GM23338 (cell line): ENCODE measurements around the gene HTT-AS. TPM values are rescaled to one million over a fixed set of nuclear protein-coding genes. Genes with fewer than 3 reads are reported as not detected.

ENCODE experiments used
- ATAC-seq: fragments of 200-7000 bp; cut with Tn5 transposase; 3 replicates; pipeline ENCODE4 v1.9.1; 2020
- DNase-seq: peaks from one replicate; pipeline ENCODE4 v3.0.0-alpha.2; 2015; ENCODE audit warnings: low spot score
- H2AFZ ChIP-seq: fragments of 200-600 bp; sonication (generic); 2 replicates; pipeline ENCODE4 v1.8.0; 2016; ENCODE audit warnings: antibody characterized with exemption, mild to moderate bottlenecking, moderate library complexity
- H3F3A ChIP-seq: fragments of 200-600 bp; sonication (generic); replicated peaks from 2 replicates; pipeline ENCODE4 v1.8.0; 2017; ENCODE audit warnings: antibody characterized with exemption, mixed run types, low read depth
- H3K27ac ChIP-seq: fragments of 200-600 bp; sonication (generic); 2 replicates; pipeline ENCODE4 v1.6.1; 2016; ENCODE audit warnings: low read depth
- H3K27me3 ChIP-seq: fragments of 200-600 bp; sonication (generic); 2 replicates; pipeline ENCODE4 v1.8.0; 2016; ENCODE audit warnings: mild to moderate bottlenecking, mixed run types, moderate library complexity; ENCODE audit not compliant: insufficient read depth
- H3K36me3 ChIP-seq: fragments of 200-600 bp; sonication (generic); 2 replicates; pipeline ENCODE4 v1.8.0; 2016; ENCODE audit warnings: mild to moderate bottlenecking; ENCODE audit not compliant: insufficient read depth
- H3K4me1 ChIP-seq: fragments of 200-600 bp; sonication (generic); 2 replicates; pipeline ENCODE4 v1.8.0; 2016; ENCODE audit warnings: mild to moderate bottlenecking, moderate library complexity; ENCODE audit not compliant: insufficient read depth
- H3K4me2 ChIP-seq: fragments of 200-600 bp; sonication (generic); 2 replicates; pipeline ENCODE4 v1.7.1; 2017; ENCODE audit warnings: mixed run types
- H3K4me3 ChIP-seq: fragments of 200-600 bp; sonication (generic); 2 replicates; pipeline ENCODE4 v1.6.1; 2016; ENCODE audit warnings: mixed run types
- H3K79me2 ChIP-seq: fragments of 200-600 bp; sonication (generic); replicated peaks from 2 replicates; pipeline ENCODE4 v1.8.0; 2017; ENCODE audit warnings: mild to moderate bottlenecking; ENCODE audit not compliant: insufficient read depth
- H3K9me2 ChIP-seq: fragments of 200-600 bp; sonication (generic); 2 replicates; pipeline ENCODE4 v1.8.0; 2017; ENCODE audit not compliant: insufficient read depth
- H4K20me1 ChIP-seq: fragments of 200-600 bp; sonication (generic); replicated peaks from 2 replicates; pipeline ENCODE4 v1.8.0; 2017; ENCODE audit warnings: mild to moderate bottlenecking; ENCODE audit not compliant: insufficient read depth
- H3K27ac Mint-ChIP-seq: 2 replicates; pipeline ENCODE4 v1.8.0; 2020; ENCODE audit warnings: inconsistent platforms, mild to moderate bottlenecking, moderate library complexity, mixed read lengths
- H3K27me3 Mint-ChIP-seq: 3 replicates; pipeline ENCODE4 v1.8.0; 2022; ENCODE audit warnings: low read depth, mild to moderate bottlenecking, moderate library complexity, mixed read lengths, inconsistent platforms; ENCODE audit not compliant: insufficient read depth, poor library complexity
- H3K36me3 Mint-ChIP-seq: 3 replicates; pipeline ENCODE4 v1.8.0; 2021; ENCODE audit warnings: low read depth, mild to moderate bottlenecking, inconsistent platforms, moderate library complexity, mixed read lengths
- H3K4me1 Mint-ChIP-seq: 3 replicates; pipeline ENCODE4 v1.8.0; 2020; ENCODE audit warnings: mild to moderate bottlenecking, inconsistent platforms, mixed read lengths
- H3K4me3 Mint-ChIP-seq: 3 replicates; pipeline ENCODE4 v1.8.0; 2021; ENCODE audit warnings: moderate library complexity, mild to moderate bottlenecking, inconsistent platforms, mixed read lengths
- H3K9me3 Mint-ChIP-seq: 3 replicates; pipeline ENCODE4 v1.8.0; 2020; ENCODE audit warnings: moderate library complexity, mild to moderate bottlenecking, inconsistent platforms, mixed read lengths
- CREB1 ChIP-seq: fragments of 250-450 bp; sonication (Bioruptor Pico); IDR thresholded peaks from 2 replicates; pipeline ENCODE4 v1.5.0; 2020; ENCODE audit warnings: low read depth, mild to moderate bottlenecking, moderate library complexity
- CTCF ChIP-seq, 2 experiments: fragments of 200-600 bp in 1 of 2; sonication (generic) in 1 of 2; conservative IDR thresholded peaks; 2 replicates each; pipeline versions ENCODE4 v1.5.1 to v1.6.1; 2016 to 2017; ENCODE audit warnings: antibody characterized with exemption in 2 of 2, low read depth in 2 of 2, mild to moderate bottlenecking in 2 of 2, moderate library complexity in 1 of 2
- ETS1 ChIP-seq: IDR thresholded peaks from 2 replicates; pipeline ENCODE4 v1.6.1; 2016; ENCODE audit warnings: antibody characterized with exemption
- EZH2 ChIP-seq: fragments of 200-600 bp; sonication (generic); IDR thresholded peaks from one replicate; pipeline ENCODE4 v1.8.0; 2017; ENCODE audit warnings: antibody characterized with exemption, mild to moderate bottlenecking, low read depth; ENCODE audit not compliant: unreplicated experiment
- EZH2phosphoT487 ChIP-seq: fragments of 200-600 bp; sonication (generic); IDR thresholded peaks from one replicate; pipeline ENCODE4 v1.8.1; 2018; ENCODE audit warnings: antibody characterized with exemption; ENCODE audit not compliant: unreplicated experiment
- JUNB ChIP-seq: IDR thresholded peaks from one replicate; pipeline ENCODE4 v1.6.1; 2016; ENCODE audit warnings: antibody characterized with exemption; ENCODE audit not compliant: unreplicated experiment
- NANOG ChIP-seq: IDR thresholded peaks from 2 replicates; pipeline ENCODE4 v1.6.1; 2016; ENCODE audit warnings: antibody characterized with exemption, borderline replicate concordance
- POLR2AphosphoS5 ChIP-seq: IDR thresholded peaks from 2 replicates; pipeline ENCODE4 v1.6.1; 2016; ENCODE audit warnings: antibody characterized with exemption, low read depth
- STAT1 ChIP-seq: IDR thresholded peaks from one replicate; pipeline ENCODE4 v1.6.1; 2016; ENCODE audit warnings: antibody characterized with exemption; ENCODE audit not compliant: unreplicated experiment
- ZNF114 ChIP-seq: fragments of 250-450 bp; sonication (Bioruptor Pico); IDR thresholded peaks from 2 replicates; pipeline ENCODE4 v1.5.0; 2020; ENCODE audit warnings: mild to moderate bottlenecking, moderate library complexity
- polyA plus RNA-seq: library from polyadenylated mRNA; unstranded; fragments of >200 nt; fragmentation: Nextera tagmentation; extraction: Ambion mirVana; gene quantifications from 2 replicates; pipeline ENCODE4 v1.2.1, GENCODE V29; 2016
- total RNA-seq: library from RNA; depleted of rRNA; stranded (reverse); fragments of >200 nt; shearing (Covaris generic); gene quantifications from 2 replicates; pipeline ENCODE4 v1.2.3, GENCODE V29; 2014

HTT-AS gene
- total and polyA plus RNA-seq, 2 experiments from 2014 or later, result not detected

DNA sequence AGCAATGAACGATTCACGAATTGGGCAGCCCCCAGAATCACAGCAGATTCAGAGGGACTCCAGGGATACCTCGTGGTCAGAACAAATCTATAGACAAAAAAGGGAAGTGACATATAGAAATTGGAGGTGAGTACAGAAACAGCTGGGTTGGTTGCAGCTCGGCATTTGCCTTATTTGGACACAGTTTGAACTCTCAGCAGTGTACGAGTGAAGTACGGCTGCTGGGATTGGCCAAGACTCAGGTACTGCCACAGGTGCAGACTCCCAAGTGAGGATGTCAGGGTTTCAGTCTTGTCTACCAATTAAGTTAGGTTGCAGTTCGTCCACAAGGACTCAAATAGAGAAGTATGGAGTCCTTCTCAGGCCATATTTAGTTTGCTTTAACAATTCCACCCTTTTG is 28.2 kb downstream of the HTT-AS start (continued):
- TF ChIP-seq NANOG (no peak), POLR2AphosphoS5 (no peak), ZNF114 (no peak), CREB1 (CRISPR knock-in tag) (no peak), JUNB (no peak)

- Mint-ChIP-seq H3K27me3 (peaks cover 5% of the 10 kb centered on the region), H3K27ac (no peak overlapping the region), H3K4me3 (no peak overlapping the region), H3K36me3 (no peaks in the 10 kb centered on the region), H3K9me3 (no peaks in the 10 kb centered on the region), H3K4me1 (peaks cover 21% of the 10 kb centered on the region)
- H3K9me2 ChIP-seq, result no peaks in the 10 kb centered on the region
- H3K4me2 ChIP-seq, result no peak overlapping the region
- no peaks in the 10 kb centered on the region; the same call in 1 of the 2 replicates for H4K20me1 ChIP-seq
- DNase-seq (no peak), ATAC-seq (no peak)
- H3K36me3 ChIP-seq, result no peaks in the 10 kb centered on the region
- H3K79me2 ChIP-seq, result no peaks in the 10 kb centered on the region
- H3K4me3 ChIP-seq, result no peak overlapping the region
- H3K27me3 ChIP-seq, result no peaks in the 10 kb centered on the region
- no peaks in the 10 kb centered on the region for H3F3A ChIP-seq
- TF ChIP-seq NANOG (no peak), ETS1 (no peak), EZH2 (no peak), EZH2phosphoT487 (no peak), STAT1 (no peak), CTCF (conservative IDR thresholded peaks at IDR 0.05; ENCODE audit: low read depth in 2 of 2) (no peak), JUNB (no peak), POLR2AphosphoS5 (no peak)
- H3K27ac ChIP-seq, result no peak overlapping the region
- no peak overlapping the region for H2AFZ ChIP-seq
- peaks cover 5% of the 10 kb centered on the region; the same call in 1 of the 2 replicates for H3K4me1 ChIP-seq
Measured at GRCh38 chr4:3044870-3045819, 29.2 kb downstream of the HTT-AS start.
